Muscle of back (tissue), 11 donors: Measurements from ENCODE around the gene CSF2RB. TPM values are rescaled to one million over a fixed set of nuclear protein-coding genes. Genes with fewer than 3 reads are reported as not detected.

ENCODE experiments used
- DNase-seq, 3 donors: peaks; one replicate each; pipeline versions ENCODE4 v3.0.0 to v3.0.0-alpha.2; 2013
- polyA plus RNA-seq, 10 donors: library from polyadenylated mRNA; unstranded; fragments of 120-200 nt; gene quantifications; one replicate each; pipeline ENCODE4 v1.2.1, GENCODE V29; 2013; ENCODE audit not compliant: insufficient read length in 10 of 10

Gene CSF2RB
- polyA plus RNA-seq, 10 donors: 1.7 to 3.5 (median 2.4) TPM

DNA sequence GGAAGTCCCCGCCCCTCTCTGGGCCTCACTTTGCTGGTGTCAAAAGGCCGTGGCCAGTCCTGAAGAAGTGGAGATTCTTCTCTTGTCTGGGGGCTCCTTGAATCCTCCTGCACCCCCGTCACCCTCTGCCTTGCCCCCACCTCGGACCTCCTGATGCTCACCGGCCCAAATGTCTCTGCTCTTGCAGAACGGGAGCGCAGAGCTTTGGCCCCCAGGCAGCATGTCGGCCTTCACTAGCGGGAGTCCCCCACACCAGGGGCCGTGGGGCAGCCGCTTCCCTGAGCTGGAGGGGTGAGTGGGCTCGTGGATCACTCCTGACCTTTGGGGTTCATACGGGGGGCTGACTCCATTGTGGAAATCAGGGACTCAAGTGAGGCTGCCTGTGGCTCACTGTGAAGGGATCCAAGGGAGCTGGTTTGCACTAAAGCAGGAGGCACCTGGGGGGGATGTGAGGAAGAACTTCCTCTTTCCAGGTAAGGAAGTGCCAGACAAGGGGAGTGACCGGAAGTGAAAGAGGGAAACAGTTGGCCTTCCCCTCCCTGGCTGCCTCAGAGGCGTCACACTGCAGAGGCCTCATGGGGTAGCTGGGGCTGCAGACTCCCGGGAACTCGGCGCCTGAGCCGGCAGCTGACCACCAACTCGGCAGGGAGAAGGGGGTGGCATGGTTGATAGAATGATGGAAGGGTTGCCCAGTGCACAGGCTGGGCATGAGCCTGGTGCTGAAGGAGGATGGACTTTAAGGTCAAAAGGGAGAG is 23.1 kb downstream of the CSF2RB start:
- no peak for DNase-seq

GRCh38 chr22:36937319-36938027 is 24.0 kb downstream of the CSF2RB start:
- DNase-seq: no peak

DNA sequence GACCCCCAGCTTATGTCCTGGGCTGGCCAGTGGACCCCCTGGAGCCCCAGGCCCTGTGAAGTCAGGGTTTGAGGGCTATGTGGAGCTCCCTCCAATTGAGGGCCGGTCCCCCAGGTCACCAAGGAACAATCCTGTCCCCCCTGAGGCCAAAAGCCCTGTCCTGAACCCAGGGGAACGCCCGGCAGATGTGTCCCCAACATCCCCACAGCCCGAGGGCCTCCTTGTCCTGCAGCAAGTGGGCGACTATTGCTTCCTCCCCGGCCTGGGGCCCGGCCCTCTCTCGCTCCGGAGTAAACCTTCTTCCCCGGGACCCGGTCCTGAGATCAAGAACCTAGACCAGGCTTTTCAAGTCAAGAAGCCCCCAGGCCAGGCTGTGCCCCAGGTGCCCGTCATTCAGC is 24.6 kb downstream of the CSF2RB start:
- no peak for DNase-seq

GRCh38 chr22:36938886-36939285 is 25.5 kb downstream of the CSF2RB start:
- DNase-seq: no peak

DNA sequence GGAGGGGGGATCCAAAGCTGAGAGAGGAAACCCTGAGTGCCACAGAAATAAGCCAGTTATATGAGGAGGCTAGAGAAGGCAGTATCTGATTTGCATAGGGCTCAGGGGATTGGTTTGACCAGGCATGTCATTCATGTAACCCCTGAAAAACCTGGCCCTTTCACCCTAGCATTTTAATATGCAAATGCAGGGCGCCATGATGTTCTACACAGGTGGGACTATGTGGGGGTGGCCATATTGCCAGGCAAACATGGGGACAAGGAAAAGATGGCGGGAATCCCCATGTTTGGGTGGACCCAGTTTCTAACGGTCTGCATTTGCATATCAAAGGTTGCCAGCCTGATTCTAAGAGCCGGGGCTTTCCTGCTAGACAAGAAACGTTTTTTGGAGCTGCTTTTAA is 27.2 kb downstream of the CSF2RB start:
- no peak for DNase-seq

DNA sequence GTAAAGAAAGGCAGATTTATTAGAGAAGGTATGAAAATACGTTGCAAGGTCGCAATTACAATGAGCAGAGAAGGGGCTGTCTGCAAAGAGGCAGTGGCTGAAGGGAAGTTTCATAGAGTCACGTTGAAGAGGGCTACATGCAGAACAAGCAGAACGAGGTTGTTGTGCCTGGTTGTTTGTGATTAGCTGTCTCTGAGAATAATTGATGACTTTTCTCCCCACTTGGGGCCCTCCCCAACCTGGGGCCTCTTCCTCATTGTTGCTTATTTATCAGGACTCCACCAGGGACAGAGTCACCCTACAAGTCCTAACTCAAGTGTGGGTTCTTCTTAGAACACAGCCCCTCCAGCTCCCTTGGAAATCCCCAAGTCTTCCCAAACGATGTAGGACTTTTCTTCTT is 29.1 kb downstream of the CSF2RB start:
- DNase-seq: no peak

- DNase-seq: no peak
These were observed 33.2 kb downstream of the CSF2RB start for GRCh38 chr22:36946421-36947158.

GRCh38 chr22:36948273-36949225 is 35.1 kb downstream of the CSF2RB start:
- DNase-seq: no peak

DNA sequence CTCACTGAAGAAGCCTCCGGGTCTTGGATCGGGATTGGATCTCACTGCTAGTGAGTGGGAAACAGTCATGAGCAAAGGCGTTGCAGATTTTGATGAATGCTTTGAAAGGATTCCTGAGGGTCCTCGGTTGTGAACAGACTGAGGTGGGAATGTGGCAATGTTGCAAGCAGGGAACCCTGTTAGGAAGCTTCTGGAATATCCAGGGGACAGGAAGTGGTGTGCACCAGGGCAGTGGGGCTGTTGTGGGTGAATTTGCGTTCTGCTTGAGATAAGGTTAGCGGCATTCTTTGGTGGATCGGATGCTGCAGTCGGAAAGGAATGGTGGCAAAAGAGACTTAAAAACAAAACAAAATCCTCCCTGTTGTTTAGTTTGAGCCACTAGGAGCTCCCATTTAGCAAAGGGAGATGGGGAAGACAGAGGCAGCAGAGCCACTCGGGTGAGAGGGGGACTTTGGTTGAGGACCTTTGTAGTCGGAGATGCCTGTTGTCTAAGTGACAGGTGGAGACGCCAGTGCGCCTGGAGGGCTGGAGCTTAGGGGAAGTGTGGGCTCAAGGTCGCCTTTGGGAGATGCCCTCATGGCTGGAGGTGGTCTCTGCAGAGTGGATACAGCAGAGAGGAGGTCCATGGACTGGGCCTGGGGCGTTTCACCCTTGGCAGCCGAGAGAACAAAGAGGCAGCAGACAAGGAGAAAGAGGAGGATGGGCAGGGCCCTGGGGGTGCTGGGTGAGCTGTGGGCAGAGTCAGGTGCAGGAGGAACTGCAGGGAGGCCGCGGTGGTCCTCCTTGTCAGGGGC is 37.6 kb downstream of the CSF2RB start:
- DNase-seq: no peak

DNA sequence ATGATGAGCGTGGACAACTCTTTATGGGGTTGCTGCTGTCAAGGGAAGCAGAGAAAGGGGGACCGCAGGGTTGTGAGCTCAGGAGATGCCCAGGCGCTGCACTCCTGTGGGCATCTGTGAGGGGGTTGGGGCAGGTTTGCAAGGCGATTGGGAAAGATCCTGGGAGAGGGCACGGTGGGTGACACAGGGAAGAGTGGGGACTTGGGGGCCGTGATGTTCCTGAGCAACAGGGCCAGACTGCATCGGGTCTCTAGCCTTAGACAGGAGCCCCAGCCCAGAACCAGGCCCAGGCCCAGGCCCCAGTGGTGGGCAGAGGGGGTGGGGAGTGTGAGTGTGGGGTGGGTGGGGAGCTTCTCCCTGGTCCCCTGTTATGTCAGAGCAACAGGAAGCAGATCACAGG is 38.3 kb downstream of the CSF2RB start:
- no peak for DNase-seq

DNA sequence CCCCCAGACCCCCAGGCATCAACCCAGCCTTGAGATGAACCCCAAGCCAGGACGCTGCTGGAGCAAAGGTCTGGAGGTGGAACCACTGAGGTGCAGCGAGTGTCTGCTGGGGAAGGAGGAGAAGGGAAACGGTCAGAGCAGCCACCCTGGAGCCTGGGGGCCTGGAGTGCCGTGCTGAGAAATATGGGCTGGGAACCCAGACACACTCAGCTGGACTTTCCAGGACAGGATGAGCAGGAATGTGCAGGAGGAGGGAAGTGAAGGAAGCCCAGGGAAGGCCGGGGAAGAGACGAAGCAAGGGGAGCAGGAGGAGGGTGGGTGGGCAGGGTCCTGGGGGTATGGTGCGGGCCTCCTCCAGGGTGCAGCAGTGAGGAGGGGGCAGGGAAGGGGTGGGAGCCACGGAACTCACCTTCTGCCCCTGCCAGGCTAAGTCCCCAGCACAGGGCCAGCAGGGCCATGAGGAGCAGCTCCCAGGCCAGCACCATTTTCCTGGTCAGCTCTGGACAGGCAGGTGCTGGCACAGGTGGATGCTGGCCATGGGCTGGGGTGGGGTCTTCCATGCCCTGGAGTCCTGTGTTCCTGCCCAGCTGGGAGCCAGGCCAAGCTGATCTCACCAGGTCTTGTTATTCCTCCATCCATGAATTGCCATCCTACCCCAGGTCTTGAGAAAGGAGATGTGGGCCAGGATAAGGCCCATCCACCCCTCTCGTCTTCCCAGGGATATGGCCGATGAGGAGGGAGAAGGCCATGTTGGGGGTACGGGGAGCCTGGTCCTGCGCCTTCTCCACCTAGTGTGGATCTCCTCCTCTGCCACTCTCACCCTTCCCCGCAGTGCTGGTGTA is 40.0 kb downstream of the CSF2RB start:
- no peak for DNase-seq

- DNase-seq: no peak
These were observed 41.0 kb downstream of the CSF2RB start for GRCh38 chr22:36954251-36955014.

- no peak for DNase-seq
These were observed 42.3 kb downstream of the CSF2RB start for GRCh38 chr22:36955691-36956090.

- DNase-seq: no peak
These were observed 44.9 kb downstream of the CSF2RB start for GRCh38 chr22:36958366-36958765.

DNA sequence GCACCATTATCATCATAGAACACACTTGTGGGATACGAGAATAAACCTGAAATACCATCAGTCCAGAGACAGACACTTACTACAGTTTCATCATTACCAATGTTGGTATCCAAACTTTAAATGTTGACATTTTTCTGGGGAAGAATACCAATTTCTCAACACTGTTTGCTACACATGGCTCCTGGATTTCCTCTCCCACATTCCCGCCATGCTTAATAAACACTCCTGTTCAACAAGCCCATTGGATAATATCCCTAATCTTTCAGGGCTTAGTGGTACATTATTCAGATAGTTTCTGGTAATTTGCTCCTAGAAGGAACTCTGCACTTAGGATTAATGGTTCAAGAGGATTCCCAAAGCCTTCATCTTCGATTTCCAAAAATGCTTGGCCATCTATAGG is 48.2 kb downstream of the CSF2RB start:
- DNase-seq: no peak

DNA sequence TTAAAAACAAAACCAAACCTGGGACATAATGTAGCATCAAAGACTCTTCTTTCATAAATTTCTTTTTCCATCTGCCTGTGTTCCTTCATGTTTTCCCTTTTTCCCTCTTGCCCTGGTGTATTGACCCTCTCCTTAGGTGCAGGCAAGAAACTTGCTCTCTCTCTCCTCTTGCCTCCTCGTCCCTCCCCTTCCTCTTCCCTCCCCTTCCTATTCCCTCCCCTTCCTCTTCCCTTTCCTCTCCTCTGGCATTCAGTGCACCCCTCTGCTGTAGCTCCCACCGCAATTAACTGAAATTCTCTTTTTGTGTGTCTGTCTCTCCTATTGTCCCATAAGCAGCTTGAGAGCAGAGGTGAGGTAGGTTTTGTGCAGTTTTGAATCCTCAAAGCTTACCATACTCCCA is 49.9 kb downstream of the CSF2RB start:
- no peak for DNase-seq

GRCh38 chr22:36964106-36964505 is 50.7 kb downstream of the CSF2RB start:
- no peak for DNase-seq

GRCh38 chr22:36965696-36966095 is 52.3 kb downstream of the CSF2RB start:
- DNase-seq: no peak
